Measurements from ENCODE around the gene PALLD.

DNA sequence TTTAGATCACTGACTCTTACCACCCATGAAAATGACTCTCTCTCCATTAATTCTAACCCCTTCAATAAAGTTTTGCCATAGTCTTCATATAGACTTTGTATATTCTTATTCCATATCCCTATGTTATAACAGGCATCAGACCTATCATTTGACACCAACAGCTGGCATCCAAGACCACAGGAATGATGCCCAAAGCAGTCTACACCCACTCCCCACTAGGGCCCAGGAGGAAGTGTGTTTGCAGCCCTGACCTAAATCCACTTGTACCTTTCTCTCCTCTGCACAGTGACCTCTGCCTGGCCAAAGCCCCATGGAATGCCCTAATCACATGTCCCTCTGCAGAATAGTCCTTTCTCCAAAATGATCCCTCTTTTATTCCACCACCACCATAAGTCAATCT, 294.0 kb downstream of the PALLD start:
- TF ChIP-seq YY1 (tag by site-specific recombination; IDR thresholded peaks at IDR 0.05) (no peak), ZNF707 (tag by site-specific recombination; IDR thresholded peaks at IDR 0.05) (no peak)

Measured in HEK293 (cell line).